ENCODE results near the gene TBC1D22B. TPM values are rescaled to one million over a fixed set of nuclear protein-coding genes. Genes with fewer than 3 reads are reported as not detected.

Gene TBC1D22B
- total RNA-seq, 6 donors from 2014 or later: 10.0 to 17.8 (median 10.9) TPM

DNA sequence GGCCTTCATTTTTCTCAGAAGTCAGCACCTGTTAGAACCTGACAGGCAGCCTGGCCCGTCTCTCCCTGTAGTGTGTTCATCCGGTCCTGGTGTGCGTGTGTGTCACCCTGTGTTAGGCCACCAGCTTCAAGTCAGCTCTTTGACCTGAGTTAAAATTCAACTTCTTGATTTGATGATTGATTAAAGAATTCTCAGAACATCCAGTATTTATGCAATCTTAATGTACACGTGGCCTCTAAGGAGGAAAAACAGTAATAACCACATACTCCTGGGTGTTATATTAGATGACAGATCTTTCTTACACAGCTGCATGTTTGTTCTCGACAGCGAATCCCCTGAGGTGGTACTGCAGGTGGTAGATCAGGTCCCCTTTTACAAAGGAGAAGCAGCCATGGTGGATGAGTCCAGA is 19.4 kb downstream of the TBC1D22B start:
- peaks cover 4 to 21% (median 13%) of the 10 kb centered on the region in 4 donors for H3K36me3 ChIP-seq
- H3K9me3 ChIP-seq: no peaks in the 10 kb centered on the region
- 71 to 80% methylated on average over 6 of the region's 6 CpGs for WGBS, 2 donors
- DNase-seq (no peak), ATAC-seq (ENCODE audit: low FRiP score in 2 of 2) (no peak)
- H3K4me3 ChIP-seq: no peak overlapping the region
- H3K27me3 ChIP-seq: no peaks in the 10 kb centered on the region
- peaks cover 6 to 17% (median 10%) of the 10 kb centered on the region in 4 donors for H3K4me1 ChIP-seq
- TF ChIP-seq POLR2AphosphoS5 (IDR thresholded peaks at IDR 0.05): no peak
- TF ChIP-seq POLR2A (IDR thresholded peaks at IDR 0.05): no peak
- TF ChIP-seq EP300 (IDR thresholded peaks at IDR 0.05): no peak
- TF ChIP-seq, protein P1, sequence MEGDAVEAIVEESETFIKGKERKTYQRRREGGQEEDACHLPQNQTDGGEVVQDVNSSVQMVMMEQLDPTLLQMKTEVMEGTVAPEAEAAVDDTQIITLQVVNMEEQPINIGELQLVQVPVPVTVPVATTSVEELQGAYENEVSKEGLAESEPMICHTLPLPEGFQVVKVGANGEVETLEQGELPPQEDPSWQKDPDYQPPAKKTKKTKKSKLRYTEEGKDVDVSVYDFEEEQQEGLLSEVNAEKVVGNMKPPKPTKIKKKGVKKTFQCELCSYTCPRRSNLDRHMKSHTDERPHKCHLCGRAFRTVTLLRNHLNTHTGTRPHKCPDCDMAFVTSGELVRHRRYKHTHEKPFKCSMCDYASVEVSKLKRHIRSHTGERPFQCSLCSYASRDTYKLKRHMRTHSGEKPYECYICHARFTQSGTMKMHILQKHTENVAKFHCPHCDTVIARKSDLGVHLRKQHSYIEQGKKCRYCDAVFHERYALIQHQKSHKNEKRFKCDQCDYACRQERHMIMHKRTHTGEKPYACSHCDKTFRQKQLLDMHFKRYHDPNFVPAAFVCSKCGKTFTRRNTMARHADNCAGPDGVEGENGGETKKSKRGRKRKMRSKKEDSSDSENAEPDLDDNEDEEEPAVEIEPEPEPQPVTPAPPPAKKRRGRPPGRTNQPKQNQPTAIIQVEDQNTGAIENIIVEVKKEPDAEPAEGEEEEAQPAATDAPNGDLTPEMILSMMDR (IDR thresholded peaks at IDR 0.05): no peak
- no peak overlapping the region for H3K27ac ChIP-seq

DNA sequence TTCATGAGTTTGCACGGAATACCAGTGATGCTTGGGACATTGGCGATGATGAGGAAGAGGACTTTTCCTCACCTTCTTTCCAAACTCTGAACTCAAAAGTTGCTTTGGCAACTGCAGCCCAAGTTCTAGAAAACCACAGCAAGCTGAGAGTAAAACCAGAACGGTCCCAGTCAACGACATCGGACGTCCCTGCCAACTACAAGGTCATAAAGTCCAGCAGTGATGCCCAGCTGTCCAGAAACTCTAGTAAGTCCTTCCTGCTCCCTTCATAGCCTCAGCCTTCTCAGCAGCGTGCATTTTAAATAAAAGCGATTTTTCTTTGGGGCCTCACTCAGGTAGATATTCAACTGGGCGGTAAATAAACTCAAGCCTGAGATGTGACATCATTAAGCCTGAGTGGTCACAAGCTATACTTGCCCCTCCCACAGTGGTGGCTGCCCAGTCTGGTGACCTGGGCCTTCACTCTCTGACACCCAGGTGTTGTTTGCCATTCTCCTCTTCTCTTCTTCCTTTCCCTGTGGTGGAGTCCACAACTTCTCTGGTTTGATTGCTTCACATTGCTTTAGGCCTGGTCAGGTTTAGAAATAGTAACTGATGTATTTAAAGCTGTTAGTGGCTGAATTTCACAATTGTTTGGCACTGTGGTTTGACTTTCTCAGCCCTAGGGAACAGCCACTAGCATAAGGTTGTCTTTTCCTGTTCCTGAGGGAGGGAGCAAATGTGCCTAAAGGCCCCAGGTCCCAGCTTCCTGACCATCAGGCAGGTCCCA is 22.0 kb downstream of the TBC1D22B start:
- no peaks in the 10 kb centered on the region for H3K9me3 ChIP-seq
- peaks cover 7 to 46% (median 35%) of the 10 kb centered on the region in 4 donors for H3K36me3 ChIP-seq
- H3K4me3 ChIP-seq: no peak overlapping the region
- 73 to 91% methylated on average over 9 of the region's 9 CpGs for WGBS, 2 donors
- peak overlapping the region in 3 of 4 donors; percentile 32 to 54 (median 44) for H3K27ac ChIP-seq
- DNase-seq (peak in 1 of 2 donors; percentile 44), ATAC-seq (ENCODE audit: low FRiP score in 2 of 2) (peak in 1 of 2 donors; percentile 21)
- H3K27me3 ChIP-seq: no peaks in the 10 kb centered on the region
- TF ChIP-seq POLR2A (IDR thresholded peaks at IDR 0.05) (no peak), POLR2AphosphoS5 (IDR thresholded peaks at IDR 0.05) (no peak), EP300 (IDR thresholded peaks at IDR 0.05) (no peak)
- TF ChIP-seq, protein P1 (IDR thresholded peaks at IDR 0.05): no peak
- H3K4me1 ChIP-seq: peaks cover 6 to 17% (median 10%) of the 10 kb centered on the region in 4 donors

DNA sequence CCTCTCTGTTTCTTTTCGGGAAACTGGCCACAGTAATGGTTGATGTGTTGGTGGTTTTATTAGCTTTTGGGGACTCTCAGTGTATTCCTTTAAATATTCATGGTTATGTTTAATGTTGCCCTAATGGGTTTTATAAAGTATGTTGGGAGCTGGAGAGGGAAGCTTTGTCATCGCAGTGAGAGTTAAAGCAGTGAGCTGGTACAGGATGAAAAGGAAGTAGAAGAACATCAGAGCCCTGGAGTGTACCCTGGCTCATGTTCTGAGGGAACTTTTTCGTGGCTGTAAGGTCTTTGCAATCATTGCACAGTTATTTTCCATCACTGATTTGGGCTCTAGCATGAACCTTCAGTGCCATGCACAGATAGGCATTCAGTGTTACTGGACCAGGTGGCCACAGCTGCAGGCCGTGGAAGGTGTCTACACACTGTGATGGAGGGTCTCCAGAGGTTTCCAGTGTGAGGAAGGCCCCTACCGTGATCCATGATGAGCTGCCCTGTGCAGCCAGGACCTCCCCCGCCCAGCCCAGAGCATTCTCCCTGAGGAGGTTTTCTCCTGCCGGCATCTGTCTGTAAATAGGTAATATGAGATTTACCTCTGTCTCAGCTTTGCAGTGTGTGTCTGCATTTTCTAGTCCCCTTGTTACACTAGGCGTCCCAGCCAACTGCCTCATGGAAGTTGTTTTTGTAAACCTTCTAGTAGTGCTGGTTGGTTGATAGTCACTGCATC is 22.8 kb downstream of the TBC1D22B start:
- Histone ChIP-seq H3K4me1 (peaks cover 6 to 13% (median 10%) of the 10 kb centered on the region in 4 donors), H3K27ac (peak overlapping the region in 2 of 4 donors; percentile 32 to 54), H3K4me3 (no peak overlapping the region), H3K9me3 (no peaks in the 10 kb centered on the region), H3K36me3 (peaks cover 7 to 54% (median 41%) of the 10 kb centered on the region in 4 donors), H3K27me3 (no peaks in the 10 kb centered on the region)
- TF ChIP-seq POLR2A (IDR thresholded peaks at IDR 0.05) (no peak), POLR2AphosphoS5 (IDR thresholded peaks at IDR 0.05) (no peak), EP300 (IDR thresholded peaks at IDR 0.05) (no peak)
- TF ChIP-seq, protein P1 (IDR thresholded peaks at IDR 0.05): no peak
- 77 to 78% methylated on average over 6 to 8 of the region's 8 CpGs for WGBS, 2 donors
- DNase-seq (no peak), ATAC-seq (ENCODE audit: low FRiP score in 2 of 2) (no peak)

DNA sequence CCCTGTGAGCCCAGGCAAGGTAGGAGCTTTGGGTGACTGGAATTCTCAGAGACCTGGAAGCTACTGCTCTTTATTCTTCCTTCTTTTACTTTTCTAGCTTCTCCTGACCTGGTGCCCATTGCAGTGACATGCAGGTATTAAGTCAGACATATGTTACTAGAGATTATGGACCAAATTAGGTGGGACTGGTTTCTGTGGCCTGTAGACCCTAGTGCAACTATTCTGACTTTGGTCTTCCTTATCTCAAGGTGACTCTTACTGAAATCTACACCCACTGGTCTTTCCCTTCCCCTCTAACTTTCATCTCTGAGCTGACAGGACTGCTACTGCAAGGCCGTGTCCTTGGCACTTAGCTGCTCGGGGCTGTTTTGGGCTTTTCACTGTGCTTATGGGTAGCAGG is 24.8 kb downstream of the TBC1D22B start:
- DNase-seq: no peak
- no peak for TF ChIP-seq POLR2A (IDR thresholded peaks at IDR 0.05)
- TF ChIP-seq, protein P1 (IDR thresholded peaks at IDR 0.05): no peak
- no peak for TF ChIP-seq EP300 (IDR thresholded peaks at IDR 0.05)
- TF ChIP-seq POLR2AphosphoS5 (IDR thresholded peaks at IDR 0.05): no peak
- H3K9me3 ChIP-seq: no peaks in the 10 kb centered on the region
- no peak overlapping the region for H3K27ac ChIP-seq
- H3K4me1 ChIP-seq: peaks cover 6 to 13% (median 10%) of the 10 kb centered on the region in 4 donors
- no peaks in the 10 kb centered on the region for H3K27me3 ChIP-seq
- WGBS, 2 donors: 94 to 100% methylated on average over 2 of the region's 2 CpGs
- no peak overlapping the region for H3K4me3 ChIP-seq
- ATAC-seq (ENCODE audit: low FRiP score in 2 of 2): no peak
- peaks cover 7 to 74% (median 53%) of the 10 kb centered on the region in 4 donors for H3K36me3 ChIP-seq
